Activated naive CD4-positive, alpha-beta T cell treated with anti-CD3 and anti-CD28 coated beads, Interleukin-2, amount 10 ng/mL, durations not matched to agents 7 days and 5 days (primary cell): ENCODE results near the gene AKAP7.

Experiments used
- CTCF ChIA-PET: fragments of 350-600 bp; sonication (Branson Sonifier 250); formaldehyde crosslinking; loops from one replicate; lab custom pipeline; 2021; ENCODE audit warnings: antibody characterized with exemption; lab: Charles Lee
- DNase-seq: peaks from one replicate; pipeline ENCODE4 v3.0.0-alpha.2; 2020
- H3K27ac Mint-ChIP-seq: one replicate; pipeline ENCODE4 v1.8.0; 2021; ENCODE audit warnings: mild to moderate bottlenecking, moderate library complexity, mixed read lengths
- H3K27me3 Mint-ChIP-seq: one replicate; pipeline ENCODE4 v1.8.0; 2021; ENCODE audit warnings: mild to moderate bottlenecking, mixed read lengths
- H3K36me3 Mint-ChIP-seq: one replicate; pipeline ENCODE4 v1.8.0; 2021; ENCODE audit warnings: mixed read lengths
- H3K4me1 Mint-ChIP-seq: one replicate; pipeline ENCODE4 v1.8.0; 2021; ENCODE audit warnings: mixed read lengths
- H3K4me3 Mint-ChIP-seq: one replicate; pipeline ENCODE4 v1.8.0; 2021; ENCODE audit warnings: mild to moderate bottlenecking, moderate library complexity, mixed read lengths
- H3K9me3 Mint-ChIP-seq: one replicate; pipeline ENCODE4 v1.8.0; 2021; ENCODE audit warnings: mixed read lengths

The AKAP7 gene

DNA sequence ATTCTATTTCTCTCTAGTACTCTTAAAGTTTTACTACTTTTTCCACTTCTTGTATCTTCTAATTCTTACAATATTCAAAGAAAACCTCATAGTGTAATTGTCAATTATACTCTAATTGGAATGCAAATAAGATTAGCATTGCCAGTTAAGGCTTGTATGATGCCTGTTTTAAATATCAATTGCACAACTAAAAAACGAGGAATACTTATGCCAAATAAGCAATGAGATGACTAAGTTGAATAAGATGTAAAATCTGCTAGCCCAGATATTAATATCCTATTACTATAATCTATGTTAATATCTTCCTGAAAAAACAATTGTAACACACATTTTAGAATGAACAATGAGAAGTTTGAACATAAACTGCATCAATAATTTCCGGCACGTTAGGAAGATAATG, 13.3 kb upstream of the AKAP7 start:
- no peak overlapping the region for H3K4me3 Mint-ChIP-seq
- H3K27ac Mint-ChIP-seq: no peak overlapping the region
- H3K27me3 Mint-ChIP-seq: peaks cover 9% of the 10 kb centered on the region
- CTCF ChIA-PET: interaction anchor here (0.6 to 2.1 kb wide), 2 partner anchors 237 to 1538 kb away, joined by 3 to 9 read pairs; no protein-coding TSS in a partner anchor
- H3K4me1 Mint-ChIP-seq: no peaks in the 10 kb centered on the region
- no peaks in the 10 kb centered on the region for H3K36me3 Mint-ChIP-seq
- no peak for DNase-seq
- no peaks in the 10 kb centered on the region for H3K9me3 Mint-ChIP-seq

DNA sequence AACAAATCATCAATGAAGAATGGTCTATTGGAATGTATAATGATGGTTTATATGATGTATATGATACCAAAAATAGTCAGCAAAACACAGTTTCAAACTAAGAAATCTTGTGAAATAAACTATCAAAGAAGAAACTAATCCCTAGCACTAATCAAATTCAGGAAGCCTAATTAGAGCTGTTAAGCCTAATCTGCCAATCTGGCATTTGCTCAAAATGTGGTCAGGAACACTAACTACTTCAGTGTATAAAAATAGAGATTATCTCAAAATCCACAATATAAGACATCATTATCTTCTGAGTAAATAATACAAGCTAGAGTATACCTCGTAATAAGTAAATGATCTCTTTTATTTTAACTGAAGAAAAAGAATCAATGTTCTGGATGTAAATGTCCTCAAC, 12.8 kb upstream of the AKAP7 start:
- Mint-ChIP-seq H3K27ac (no peak overlapping the region), H3K4me1 (no peaks in the 10 kb centered on the region), H3K27me3 (peaks cover 11% of the 10 kb centered on the region), H3K4me3 (no peak overlapping the region), H3K36me3 (no peaks in the 10 kb centered on the region), H3K9me3 (no peaks in the 10 kb centered on the region)
- DNase-seq: no peak
- CTCF ChIA-PET: no interaction called here

- H3K36me3 Mint-ChIP-seq: no peaks in the 10 kb centered on the region
- H3K4me1 Mint-ChIP-seq: no peaks in the 10 kb centered on the region
- H3K9me3 Mint-ChIP-seq: no peaks in the 10 kb centered on the region
- CTCF ChIA-PET: no interaction called here
- H3K27ac Mint-ChIP-seq: no peak overlapping the region
- H3K27me3 Mint-ChIP-seq: peaks cover 11% of the 10 kb centered on the region
- DNase-seq: no peak
- no peak overlapping the region for H3K4me3 Mint-ChIP-seq
These were observed 10.8 kb upstream of the AKAP7 start for GRCh38 chr6:131124336-131125071.

DNA sequence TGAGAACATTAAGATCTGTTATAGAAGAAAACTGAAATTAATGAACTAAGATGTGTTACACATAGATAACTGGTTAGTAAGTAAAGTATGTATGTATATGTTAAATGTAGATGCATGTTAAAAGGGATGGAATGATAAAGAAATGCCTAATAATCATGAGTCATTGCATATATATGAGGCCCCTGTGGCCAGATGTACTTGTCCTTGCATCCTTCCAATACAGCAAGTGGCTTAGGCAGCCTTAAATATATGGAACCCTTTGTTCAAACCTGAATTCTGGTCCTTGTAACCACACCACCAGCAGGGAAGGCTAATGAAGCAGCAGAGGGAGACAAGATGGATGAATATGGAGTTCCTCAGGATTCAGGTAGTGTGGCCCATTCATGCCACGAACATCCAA, 9.8 kb upstream of the AKAP7 start:
- H3K9me3 Mint-ChIP-seq: no peaks in the 10 kb centered on the region
- no peak for DNase-seq
- CTCF ChIA-PET: no interaction called here
- H3K4me1 Mint-ChIP-seq: no peaks in the 10 kb centered on the region
- no peaks in the 10 kb centered on the region for H3K36me3 Mint-ChIP-seq
- H3K27ac Mint-ChIP-seq: no peak overlapping the region
- peaks cover 13% of the 10 kb centered on the region for H3K27me3 Mint-ChIP-seq
- no peak overlapping the region for H3K4me3 Mint-ChIP-seq

DNA sequence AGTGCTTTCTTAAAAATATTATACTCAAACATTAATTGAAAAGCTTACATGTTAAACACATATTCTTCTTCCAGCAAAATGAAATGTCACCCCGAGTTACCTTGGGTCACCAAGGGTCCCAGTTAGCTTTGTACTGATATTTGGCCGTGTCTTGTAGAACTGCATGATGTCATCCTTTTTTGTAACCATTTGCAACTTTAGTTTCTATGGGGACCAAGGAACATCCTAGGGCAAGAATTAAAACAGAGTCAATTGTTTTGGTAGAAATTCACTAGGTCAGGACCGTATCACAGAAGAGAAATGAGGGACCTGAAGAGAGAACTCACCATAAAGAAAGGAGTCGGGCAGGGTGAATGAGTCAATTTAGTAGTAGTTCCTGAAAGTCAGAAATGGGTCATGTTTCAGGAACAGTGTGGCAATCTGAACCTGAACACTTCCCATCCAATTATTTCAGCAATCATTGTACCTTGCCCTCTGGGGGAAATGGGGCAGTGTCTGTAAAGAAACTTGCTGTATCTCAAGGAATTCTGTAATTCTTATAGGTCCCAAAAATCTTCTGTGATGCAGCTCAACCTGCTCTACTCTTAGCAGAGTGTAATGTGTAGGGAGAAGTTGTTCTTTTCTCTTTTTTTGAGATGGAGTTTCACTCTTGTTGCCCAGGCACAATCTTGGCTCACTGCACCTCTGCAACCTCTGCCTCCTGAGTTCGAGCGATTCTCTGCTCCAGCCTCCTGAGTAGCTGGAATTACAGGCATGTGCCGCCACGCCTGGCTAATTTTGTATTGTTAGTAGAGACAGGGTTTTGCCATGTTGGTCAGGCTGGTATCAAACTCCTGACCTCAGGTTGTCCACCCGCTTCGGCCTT, 5.3 kb upstream of the AKAP7 start:
- Mint-ChIP-seq H3K4me3 (no peak overlapping the region), H3K27me3 (peaks cover 19% of the 10 kb centered on the region), H3K36me3 (no peaks in the 10 kb centered on the region), H3K9me3 (no peaks in the 10 kb centered on the region), H3K4me1 (peaks cover 4% of the 10 kb centered on the region), H3K27ac (no peak overlapping the region)
- no peak for DNase-seq
- CTCF ChIA-PET: no interaction called here

DNA sequence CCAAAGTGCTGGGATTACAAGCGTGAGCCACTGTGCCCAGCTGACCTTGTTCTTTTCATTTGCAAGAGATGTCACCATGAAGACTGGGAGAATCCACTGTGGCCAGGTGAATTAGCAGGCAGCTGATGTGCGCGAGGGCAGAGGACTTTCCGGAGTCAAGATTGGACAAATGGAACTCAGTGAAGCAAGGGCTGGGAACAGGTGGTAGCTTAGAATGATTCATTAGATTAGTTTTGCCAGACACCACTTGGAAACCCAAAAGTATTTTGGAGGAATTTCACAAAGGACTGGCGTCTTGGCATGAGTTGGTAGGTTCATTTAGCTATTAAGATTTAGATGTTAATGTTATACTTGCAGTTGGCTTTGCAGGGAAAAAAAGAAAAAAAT, 4.7 kb upstream of the AKAP7 start:
- Mint-ChIP-seq H3K36me3 (no peaks in the 10 kb centered on the region), H3K4me1 (peaks cover 7% of the 10 kb centered on the region), H3K27me3 (peaks cover 22% of the 10 kb centered on the region)

GRCh38 chr6:131132360-131132759, 2.9 kb upstream of the AKAP7 start:
- DNase-seq: no peak
- peaks cover 18% of the 10 kb centered on the region for H3K27me3 Mint-ChIP-seq
- H3K4me3 Mint-ChIP-seq: no peak overlapping the region
- no peaks in the 10 kb centered on the region for H3K9me3 Mint-ChIP-seq
- CTCF ChIA-PET: no interaction called here
- peaks cover 14% of the 10 kb centered on the region for H3K4me1 Mint-ChIP-seq
- no peak overlapping the region for H3K27ac Mint-ChIP-seq
- no peaks in the 10 kb centered on the region for H3K36me3 Mint-ChIP-seq

More for the DNA sequence above, 4.7 kb upstream of the AKAP7 start:
- CTCF ChIA-PET: interaction anchor here (0.9 kb wide), 1 partner anchor 403 kb away, joined by 3 read pairs; no protein-coding TSS in a partner anchor
- Mint-ChIP-seq H3K27ac (no peak overlapping the region), H3K9me3 (no peaks in the 10 kb centered on the region), H3K4me3 (no peak overlapping the region)
- no peak for DNase-seq

- Mint-ChIP-seq H3K4me1 (peaks cover 14% of the 10 kb centered on the region), H3K4me3 (peak overlapping the region; percentile 84), H3K27me3 (peaks cover 18% of the 10 kb centered on the region), H3K27ac (no peak overlapping the region), H3K9me3 (no peaks in the 10 kb centered on the region), H3K36me3 (no peaks in the 10 kb centered on the region)
- CTCF ChIA-PET: interaction anchor here (1.1 to 1.3 kb wide), 2 partner anchors 249 to 494 kb away, joined by 3 to 4 read pairs; partner anchors contain the start of gene MED23
- DNase-seq: no peak
These were observed 867 bp upstream of the AKAP7 start for GRCh38 chr6:131134220-131134979.

DNA sequence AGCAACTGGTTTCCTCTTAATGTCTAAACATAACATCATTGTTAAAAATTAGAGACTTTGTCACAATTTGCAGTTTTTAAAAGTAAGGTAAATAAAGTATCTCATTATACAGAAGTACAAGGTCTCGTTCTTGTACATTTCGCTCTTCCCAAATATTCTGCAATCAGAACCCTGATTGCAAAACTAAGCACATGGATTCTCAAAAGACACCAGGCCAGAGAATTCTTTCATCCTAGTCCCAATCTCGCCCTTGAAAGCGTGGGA, 355 bp upstream of the AKAP7 start:
- peaks cover 17% of the 10 kb centered on the region for H3K4me1 Mint-ChIP-seq
- CTCF ChIA-PET: no interaction called here
- H3K36me3 Mint-ChIP-seq: no peaks in the 10 kb centered on the region
- peak overlapping the region; percentile 84 for H3K4me3 Mint-ChIP-seq
- no peak for DNase-seq
- H3K9me3 Mint-ChIP-seq: no peaks in the 10 kb centered on the region
- H3K27me3 Mint-ChIP-seq: peaks cover 18% of the 10 kb centered on the region
- peak overlapping the region; percentile 77 for H3K27ac Mint-ChIP-seq

- no peak for DNase-seq
- no peaks in the 10 kb centered on the region for H3K36me3 Mint-ChIP-seq
- H3K27ac Mint-ChIP-seq: peak overlapping the region; percentile 89
- peaks cover 17% of the 10 kb centered on the region for H3K4me1 Mint-ChIP-seq
- peak overlapping the region; percentile 87 for H3K4me3 Mint-ChIP-seq
- H3K9me3 Mint-ChIP-seq: no peaks in the 10 kb centered on the region
- peaks cover 13% of the 10 kb centered on the region for H3K27me3 Mint-ChIP-seq
- CTCF ChIA-PET: interaction anchor here (1.0 kb wide), 1 partner anchor 492 kb away, joined by 3 read pairs; the partner anchor contains the start of gene MED23
These were observed 937 bp downstream of the AKAP7 start for GRCh38 chr6:131136021-131136786.

DNA sequence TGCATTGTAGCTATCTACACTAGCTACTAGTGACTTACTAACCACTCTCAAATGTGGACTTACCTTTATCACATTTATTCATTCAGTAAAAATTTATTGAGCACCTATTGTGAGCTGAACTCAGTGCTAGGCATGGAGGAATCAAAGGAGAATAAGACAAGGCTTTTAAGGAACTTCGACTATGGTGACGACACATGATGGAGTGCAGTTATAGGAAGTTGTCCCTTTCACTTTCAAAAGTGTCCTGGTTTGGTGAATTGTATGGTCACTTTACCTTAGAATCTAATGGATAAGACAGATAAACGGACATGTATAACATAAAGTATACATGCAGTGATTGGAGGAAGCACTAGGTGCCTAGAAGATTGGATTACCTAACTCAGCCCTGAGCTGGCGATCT, 4.3 kb downstream of the AKAP7 start:
- Mint-ChIP-seq H3K4me1 (peaks cover 14% of the 10 kb centered on the region), H3K4me3 (no peak overlapping the region), H3K36me3 (no peaks in the 10 kb centered on the region), H3K27me3 (peaks cover 7% of the 10 kb centered on the region), H3K27ac (no peak overlapping the region), H3K9me3 (no peaks in the 10 kb centered on the region)
- DNase-seq: no peak
- CTCF ChIA-PET: interaction anchor here (2.2 kb wide), 1 partner anchor 255 kb away, joined by 5 read pairs; no protein-coding TSS in a partner anchor

GRCh38 chr6:131143319-131143718, 8.1 kb downstream of the AKAP7 start:
- DNase-seq: no peak
- H3K4me3 Mint-ChIP-seq: no peak overlapping the region
- peaks cover 3% of the 10 kb centered on the region for H3K4me1 Mint-ChIP-seq
- no peaks in the 10 kb centered on the region for H3K36me3 Mint-ChIP-seq
- no peaks in the 10 kb centered on the region for H3K27me3 Mint-ChIP-seq
- CTCF ChIA-PET: no interaction called here
- no peak overlapping the region for H3K27ac Mint-ChIP-seq
- H3K9me3 Mint-ChIP-seq: no peaks in the 10 kb centered on the region

- no peak overlapping the region for H3K27ac Mint-ChIP-seq
These were observed 11.6 kb downstream of the AKAP7 start for GRCh38 chr6:131146865-131147264.

More at GRCh38 chr6:131146865-131147264, 11.6 kb downstream of the AKAP7 start:
- Mint-ChIP-seq H3K36me3 (no peaks in the 10 kb centered on the region), H3K4me1 (no peaks in the 10 kb centered on the region), H3K4me3 (no peak overlapping the region), H3K27me3 (no peaks in the 10 kb centered on the region), H3K9me3 (no peaks in the 10 kb centered on the region)
- DNase-seq: no peak
- CTCF ChIA-PET: no interaction called here
